ENCODE measurements around the gene FOXI2. TPM values are rescaled to one million over a fixed set of nuclear protein-coding genes. Genes with fewer than 3 reads are reported as not detected.

The FOXI2 gene
- total RNA-seq, 4 donors from 2014 or later: 0.13 to 0.77 (median 0.73) TPM; not detected in 1

- no peak for TF ChIP-seq EP300 (IDR thresholded peaks at IDR 0.05)
- TF ChIP-seq POLR2AphosphoS5 (IDR thresholded peaks at IDR 0.05): no peak
- TF ChIP-seq CTCF (IDR thresholded peaks at IDR 0.05): no peak
- no peak for TF ChIP-seq POLR2A (IDR thresholded peaks at IDR 0.05)
- Histone ChIP-seq H3K9me3 (no peaks in the 10 kb centered on the region), H3K27me3 (peaks cover 4% of the 10 kb centered on the region), H3K4me1 (no peaks in the 10 kb centered on the region), H3K27ac (no peak overlapping the region), H3K36me3 (no peaks in the 10 kb centered on the region), H3K4me3 (no peak overlapping the region)
- ATAC-seq: no peak
- WGBS, 2 donors (ENCODE audit: low coverage in 1 of 2): 71 to 81% methylated on average over 2 of the region's 2 CpGs
Measured at GRCh38 chr10:127756264-127756663, 19.3 kb downstream of the FOXI2 start.

GRCh38 chr10:127757033-127757432 is 20.0 kb downstream of the FOXI2 start:
- no peaks in the 10 kb centered on the region for H3K36me3 ChIP-seq
- no peaks in the 10 kb centered on the region for H3K9me3 ChIP-seq
- WGBS, 2 donors (ENCODE audit: low coverage in 1 of 2): 73 to 82% methylated on average over 1 to 7 of the region's 7 CpGs
- peaks cover 4% of the 10 kb centered on the region for H3K27me3 ChIP-seq
- TF ChIP-seq EP300 (IDR thresholded peaks at IDR 0.05): no peak
- TF ChIP-seq POLR2AphosphoS5 (IDR thresholded peaks at IDR 0.05): no peak
- TF ChIP-seq CTCF (IDR thresholded peaks at IDR 0.05): no peak
- no peak for TF ChIP-seq POLR2A (IDR thresholded peaks at IDR 0.05)
- ATAC-seq: no peak
- H3K4me1 ChIP-seq: no peaks in the 10 kb centered on the region
- H3K4me3 ChIP-seq: no peak overlapping the region
- no peak overlapping the region for H3K27ac ChIP-seq

GRCh38 chr10:127759276-127759675 is 22.3 kb downstream of the FOXI2 start:
- Histone ChIP-seq H3K9me3 (no peaks in the 10 kb centered on the region), H3K27me3 (peaks cover 4% of the 10 kb centered on the region), H3K4me1 (no peaks in the 10 kb centered on the region), H3K4me3 (no peak overlapping the region), H3K36me3 (no peaks in the 10 kb centered on the region), H3K27ac (no peak overlapping the region)
- WGBS, 2 donors (ENCODE audit: low coverage in 1 of 2): 41 to 43% methylated on average over 2 of the region's 2 CpGs
- TF ChIP-seq CTCF (IDR thresholded peaks at IDR 0.05) (no peak), POLR2AphosphoS5 (IDR thresholded peaks at IDR 0.05) (no peak)
- ATAC-seq: no peak

GRCh38 chr10:127762925-127763324 is 25.9 kb downstream of the FOXI2 start:
- H3K27ac ChIP-seq: no peak overlapping the region
- WGBS, 2 donors (ENCODE audit: low coverage in 1 of 2): 60 to 67% methylated on average over 1 of the region's 1 CpG
- H3K27me3 ChIP-seq: no peaks in the 10 kb centered on the region
- H3K4me3 ChIP-seq: no peak overlapping the region
- ATAC-seq: no peak
- no peaks in the 10 kb centered on the region for H3K4me1 ChIP-seq
- no peaks in the 10 kb centered on the region for H3K9me3 ChIP-seq
- no peaks in the 10 kb centered on the region for H3K36me3 ChIP-seq
- TF ChIP-seq POLR2A (IDR thresholded peaks at IDR 0.05) (no peak), CTCF (IDR thresholded peaks at IDR 0.05) (no peak), EP300 (IDR thresholded peaks at IDR 0.05) (no peak), POLR2AphosphoS5 (IDR thresholded peaks at IDR 0.05) (no peak)

- 24 to 29% methylated on average over 10 of the region's 10 CpGs for WGBS, 2 donors (ENCODE audit: low coverage in 1 of 2)
- Histone ChIP-seq H3K4me1 (no peaks in the 10 kb centered on the region), H3K4me3 (no peak overlapping the region), H3K9me3 (peaks cover 0 to 3% (median 0%) of the 10 kb centered on the region in 3 donors), H3K27me3 (no peaks in the 10 kb centered on the region), H3K36me3 (no peaks in the 10 kb centered on the region), H3K27ac (no peak overlapping the region)
- ATAC-seq: no peak
- TF ChIP-seq POLR2AphosphoS5 (IDR thresholded peaks at IDR 0.05) (no peak), POLR2A (IDR thresholded peaks at IDR 0.05) (no peak)
Measured at GRCh38 chr10:127774766-127775559, 38.0 kb downstream of the FOXI2 start.
